Frontal cortex (tissue), 4 donors: ENCODE results near the gene GIGYF1. TPM values are rescaled to one million over a fixed set of nuclear protein-coding genes. Genes with fewer than 3 reads are reported as not detected.
A peak's percentile ranks its signal among the peaks of the same experiment; 100 is the strongest.
"Not testable (repeated sequence)": the region's sequence is repeated elsewhere in the genome, so short reads cannot be mapped to it uniquely, and the experiment has no call there.

Source experiments
- DNase-seq, 2 donors: peaks; one replicate each; pipeline ENCODE4 v3.0.0; 2012; ENCODE audit warnings: low spot score in 2 of 2
- FAIRE-seq: peaks from 2 replicates; lab custom pipeline; 2012; peaks lifted over from hg19 to GRCh38; lab: Jason Lieb, UNC
- total RNA-seq: library from RNA; depleted of rRNA; stranded (reverse); fragments of >200 nt; gene quantifications from one replicate; pipeline ENCODE4 v1.2.3, GENCODE V29; 2014
- donor health status: control.
- donor health status: control.
- donor health status: control.

GIGYF1 gene, protein sequence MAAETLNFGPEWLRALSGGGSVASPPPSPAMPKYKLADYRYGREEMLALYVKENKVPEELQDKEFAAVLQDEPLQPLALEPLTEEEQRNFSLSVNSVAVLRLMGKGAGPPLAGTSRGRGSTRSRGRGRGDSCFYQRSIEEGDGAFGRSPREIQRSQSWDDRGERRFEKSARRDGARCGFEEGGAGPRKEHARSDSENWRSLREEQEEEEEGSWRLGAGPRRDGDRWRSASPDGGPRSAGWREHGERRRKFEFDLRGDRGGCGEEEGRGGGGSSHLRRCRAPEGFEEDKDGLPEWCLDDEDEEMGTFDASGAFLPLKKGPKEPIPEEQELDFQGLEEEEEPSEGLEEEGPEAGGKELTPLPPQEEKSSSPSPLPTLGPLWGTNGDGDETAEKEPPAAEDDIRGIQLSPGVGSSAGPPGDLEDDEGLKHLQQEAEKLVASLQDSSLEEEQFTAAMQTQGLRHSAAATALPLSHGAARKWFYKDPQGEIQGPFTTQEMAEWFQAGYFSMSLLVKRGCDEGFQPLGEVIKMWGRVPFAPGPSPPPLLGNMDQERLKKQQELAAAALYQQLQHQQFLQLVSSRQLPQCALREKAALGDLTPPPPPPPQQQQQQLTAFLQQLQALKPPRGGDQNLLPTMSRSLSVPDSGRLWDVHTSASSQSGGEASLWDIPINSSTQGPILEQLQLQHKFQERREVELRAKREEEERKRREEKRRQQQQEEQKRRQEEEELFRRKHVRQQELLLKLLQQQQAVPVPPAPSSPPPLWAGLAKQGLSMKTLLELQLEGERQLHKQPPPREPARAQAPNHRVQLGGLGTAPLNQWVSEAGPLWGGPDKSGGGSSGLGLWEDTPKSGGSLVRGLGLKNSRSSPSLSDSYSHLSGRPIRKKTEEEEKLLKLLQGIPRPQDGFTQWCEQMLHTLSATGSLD (N-terminal part only)
- 15.1 TPM for total RNA-seq

GRCh38 chr7:100694098-100694745, at the start of gene GIGYF1:
GIGYF1 (minus strand) TSS chr7:100694250; CDS start chr7:100688238, 6,012 bp downstream.
- DNase-seq (peak; percentile 94 to 96), FAIRE-seq (no peak)

DNA sequence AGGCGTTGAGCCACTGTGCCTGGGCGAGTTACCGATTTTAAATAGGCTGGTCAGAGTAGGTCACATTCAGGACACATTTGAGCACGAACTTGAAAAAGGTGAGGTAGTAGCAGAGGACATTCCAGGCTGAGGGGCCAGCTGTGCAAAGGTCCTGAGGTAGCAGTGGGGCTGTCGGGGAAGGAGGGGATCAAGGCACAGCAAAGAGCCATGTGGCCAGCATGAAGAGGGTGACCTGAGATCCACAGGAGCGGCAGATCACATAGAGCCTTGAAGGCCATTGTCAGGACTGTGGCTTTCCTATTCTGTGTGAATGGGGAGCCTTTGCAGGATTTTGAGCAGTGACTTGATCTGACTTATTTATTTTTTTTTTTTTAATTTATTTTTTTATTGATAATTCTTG, 45.9 kb upstream of the GIGYF1 start:
- no peak for DNase-seq
- no peak for FAIRE-seq

GRCh38 chr7:100736671-100737070, 42.6 kb upstream of the GIGYF1 start:
- FAIRE-seq (no peak), DNase-seq (no peak)

DNA sequence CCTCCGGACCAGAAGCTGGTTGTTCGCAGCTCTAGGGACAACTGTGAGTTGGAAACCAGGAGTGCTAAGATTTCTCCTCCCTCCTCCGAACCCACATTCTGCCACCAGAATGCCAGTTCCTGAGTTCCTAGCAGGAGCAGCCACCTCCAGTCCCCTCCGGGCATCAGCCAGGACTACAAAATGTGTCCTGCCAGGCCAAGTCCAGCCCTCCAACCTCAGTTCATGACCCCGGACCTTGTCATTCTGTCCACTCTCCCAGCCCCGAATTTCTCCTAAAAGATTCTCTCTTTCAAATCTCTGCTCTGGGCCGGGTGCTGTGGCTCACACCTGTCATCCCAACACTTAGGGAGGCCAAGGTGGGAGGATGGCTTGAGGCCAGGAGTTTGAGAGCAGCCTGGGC, 41.7 kb upstream of the GIGYF1 start:
- DNase-seq (no peak), FAIRE-seq (no peak)

GRCh38 chr7:100731937-100732636, 38.0 kb upstream of the GIGYF1 start:
- FAIRE-seq, result no peak
- no peak for DNase-seq

DNA sequence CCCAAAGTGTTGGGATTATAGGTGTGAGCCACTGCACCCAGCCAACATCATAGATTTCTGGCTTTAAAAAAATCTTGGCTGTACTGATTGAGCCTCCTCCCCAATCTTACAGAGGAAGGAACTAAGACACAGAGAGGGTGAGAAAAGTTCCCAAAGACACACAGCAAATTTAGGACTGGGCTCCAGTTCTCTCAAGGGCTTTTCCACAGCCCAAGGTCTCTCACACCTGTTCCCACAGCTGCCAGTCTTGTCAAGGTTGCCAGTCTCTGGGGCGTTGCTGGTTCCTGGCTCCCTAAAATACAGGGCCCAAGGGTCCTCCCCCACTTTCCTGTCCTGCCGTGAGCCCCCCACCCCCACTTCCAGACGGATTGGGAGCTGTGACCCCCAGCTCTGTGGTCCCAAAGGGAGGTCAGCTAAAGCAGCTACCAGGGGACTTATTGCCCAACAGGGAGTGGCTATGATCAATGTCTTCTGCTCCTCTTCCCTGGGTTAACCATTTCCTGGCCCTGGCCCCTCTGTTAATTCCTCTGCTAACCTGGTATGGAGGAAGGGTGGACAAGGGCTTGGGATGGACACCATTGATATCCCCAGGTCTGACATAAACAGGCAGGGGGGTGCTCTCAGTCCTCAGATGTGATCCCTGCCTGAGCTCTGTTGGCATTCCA, 36.2 kb upstream of the GIGYF1 start:
- DNase-seq, result no peak
- FAIRE-seq, result no peak

DNA sequence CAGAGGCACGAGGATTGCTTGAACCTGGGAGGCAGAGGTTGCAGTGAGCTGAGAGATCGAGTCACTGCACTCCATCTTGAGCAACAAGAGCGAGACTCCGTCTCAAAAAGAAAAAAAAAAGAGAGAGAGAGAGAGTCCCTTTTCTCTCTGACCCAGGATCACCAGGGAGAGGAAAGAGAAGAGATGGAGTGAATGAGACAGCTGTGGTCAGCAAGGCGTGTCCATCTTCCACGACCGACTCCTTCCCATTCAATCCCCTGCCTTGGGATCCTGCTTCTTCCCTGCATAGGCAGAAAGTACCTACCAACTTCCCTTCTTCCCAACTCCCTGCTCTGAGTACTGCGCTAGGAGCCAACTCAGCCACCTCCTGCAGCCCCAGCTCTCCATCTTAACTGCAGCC, 34.1 kb upstream of the GIGYF1 start:
- no peak for FAIRE-seq
- no peak for DNase-seq

GRCh38 chr7:100726996-100727761, 33.1 kb upstream of the GIGYF1 start:
- FAIRE-seq (no peak), DNase-seq (no peak)

DNA sequence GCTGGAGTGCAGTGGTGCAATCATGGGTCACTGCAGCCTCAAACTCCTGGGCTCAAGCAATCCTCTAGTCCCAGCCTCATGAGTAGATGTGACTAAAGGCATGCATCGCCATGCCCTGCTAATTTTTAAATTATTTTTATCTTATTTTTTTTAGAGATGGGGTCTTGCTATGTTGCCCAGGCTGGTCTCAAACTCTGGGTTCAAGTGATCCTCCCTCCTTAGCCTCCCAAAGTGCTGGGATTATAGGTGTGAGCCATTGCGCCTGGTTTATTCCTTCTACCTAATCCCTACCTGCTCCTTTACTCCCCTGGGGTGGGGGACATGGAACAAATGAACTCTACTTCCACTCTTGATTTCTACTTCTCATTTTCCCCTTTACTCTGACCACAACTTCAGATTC, 30.3 kb upstream of the GIGYF1 start:
- FAIRE-seq, result not testable (repeated sequence)

GRCh38 chr7:100723732-100724275, 29.8 kb upstream of the GIGYF1 start:
- no peak for FAIRE-seq

More for the DNA sequence above, 30.3 kb upstream of the GIGYF1 start:
- not testable (repeated sequence) for DNase-seq

DNA sequence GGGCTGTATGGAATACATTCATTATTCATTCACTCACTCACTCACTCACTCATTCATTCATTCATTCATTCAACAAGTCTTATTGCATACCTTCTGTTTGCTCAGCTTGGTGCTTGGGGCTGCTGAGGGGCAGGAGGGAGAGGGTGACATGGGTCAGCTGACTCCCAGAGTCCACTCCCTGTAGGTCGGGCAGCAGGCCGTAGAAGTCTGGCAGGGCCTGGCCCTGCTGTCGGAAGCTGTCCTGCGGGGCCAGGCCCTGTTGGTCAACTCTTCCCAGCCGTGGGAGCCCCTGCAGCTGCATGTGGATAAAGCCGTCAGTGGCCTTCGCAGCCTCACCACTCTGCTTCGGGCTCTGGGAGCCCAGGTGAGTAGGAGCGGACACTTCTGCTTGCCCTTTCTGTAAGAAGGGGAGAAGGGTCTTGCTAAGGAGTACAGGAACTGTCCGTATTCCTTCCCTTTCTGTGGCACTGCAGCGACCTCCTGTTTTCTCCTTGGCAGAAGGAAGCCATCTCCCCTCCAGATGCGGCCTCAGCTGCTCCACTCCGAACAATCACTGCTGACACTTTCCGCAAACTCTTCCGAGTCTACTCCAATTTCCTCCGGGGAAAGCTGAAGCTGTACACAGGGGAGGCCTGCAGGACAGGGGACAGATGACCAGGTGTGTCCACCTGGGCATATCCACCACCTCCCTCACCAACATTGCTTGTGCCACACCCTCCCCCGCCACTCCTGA, 28.6 kb upstream of the GIGYF1 start:
- DNase-seq (no peak), FAIRE-seq (no peak)

More at GRCh38 chr7:100723732-100724275, 29.8 kb upstream of the GIGYF1 start:
- no peak for DNase-seq

DNA sequence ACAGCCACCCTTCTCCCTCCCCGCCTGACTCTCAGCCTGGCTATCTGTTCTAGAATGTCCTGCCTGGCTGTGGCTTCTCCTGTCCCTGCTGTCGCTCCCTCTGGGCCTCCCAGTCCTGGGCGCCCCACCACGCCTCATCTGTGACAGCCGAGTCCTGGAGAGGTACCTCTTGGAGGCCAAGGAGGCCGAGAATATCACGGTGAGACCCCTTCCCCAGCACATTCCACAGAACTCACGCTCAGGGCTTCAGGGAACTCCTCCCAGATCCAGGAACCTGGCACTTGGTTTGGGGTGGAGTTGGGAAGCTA, 27.4 kb upstream of the GIGYF1 start:
- DNase-seq (no peak), FAIRE-seq (no peak)

- FAIRE-seq (no peak), DNase-seq (no peak)
These were observed 26.8 kb upstream of the GIGYF1 start for GRCh38 chr7:100720671-100721504.

- no peak for FAIRE-seq
- no peak for DNase-seq
These were observed 26.2 kb upstream of the GIGYF1 start, which contains the start of gene EPO for GRCh38 chr7:100720279-100720670. EPO (plus strand) TSS chr7:100720468; CDS start chr7:100720981, 513 bp downstream.

- no peak for FAIRE-seq
These were observed 25.7 kb upstream of the GIGYF1 start for GRCh38 chr7:100719523-100720278.

DNA sequence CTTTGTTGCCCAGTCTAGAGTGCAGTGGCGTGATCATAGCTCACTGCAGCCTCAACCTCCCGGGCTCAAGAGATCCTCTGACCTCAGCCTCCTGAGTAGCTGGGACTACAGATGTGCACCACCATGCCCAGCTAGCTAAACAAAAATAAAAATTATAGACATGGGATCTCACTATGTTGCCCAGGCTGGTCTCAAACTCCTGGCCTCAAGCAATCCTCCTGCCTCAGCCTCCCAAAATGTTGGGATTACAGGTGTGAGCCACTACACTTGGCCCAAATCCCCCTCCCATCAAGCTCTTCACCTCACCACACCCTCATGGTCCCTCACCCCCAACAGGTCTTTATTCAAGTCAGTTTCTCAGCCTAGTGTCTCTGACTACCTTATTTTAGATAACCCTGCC, 23.0 kb upstream of the GIGYF1 start:
- FAIRE-seq, DNase-seq: not testable (repeated sequence)

More at GRCh38 chr7:100719523-100720278, 25.7 kb upstream of the GIGYF1 start:
- no peak for DNase-seq
